HG02981 (cell line): ENCODE results near the gene TMEM128.
"Not testable (repeated sequence)": the region's sequence is repeated elsewhere in the genome, so short reads cannot be mapped to it uniquely, and the experiment has no call there.

Source experiments
- ATAC-seq: cut with Tn5 transposase; IDR thresholded peaks from one replicate; pipeline ENCODE4 v1.9.1; 2021; ENCODE audit warnings: mild to moderate bottlenecking, moderate library complexity; ENCODE audit not compliant: unreplicated experiment

The TMEM128 gene

GRCh38 chr4:4256799-4257198, 8.8 kb upstream of the TMEM128 start:
- ATAC-seq: no peak

- ATAC-seq: no peak
These were observed 6.6 kb upstream of the TMEM128 start for GRCh38 chr4:4254666-4255065.

DNA sequence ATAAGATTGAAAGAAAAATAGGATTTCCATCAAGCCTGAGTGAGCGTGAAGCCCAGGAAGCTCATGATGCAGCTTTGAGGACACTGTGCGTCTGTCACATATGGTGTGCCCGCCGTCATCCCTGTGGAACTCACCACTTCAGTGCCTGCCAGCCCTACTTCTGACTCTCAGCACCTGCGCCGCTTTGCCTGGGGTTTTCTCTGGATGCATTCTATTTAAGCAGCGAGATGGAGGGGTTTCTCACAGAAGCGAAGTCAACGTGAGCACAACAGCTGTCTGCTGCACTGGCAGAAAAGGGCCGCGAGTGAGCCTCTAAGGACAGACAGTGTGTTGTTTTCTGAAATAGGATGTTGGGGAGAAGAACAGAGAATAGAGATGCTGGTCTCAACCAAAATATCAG, 6.2 kb upstream of the TMEM128 start:
- ATAC-seq: no peak

GRCh38 chr4:4249866-4250265, 1.8 kb upstream of the TMEM128 start:
- ATAC-seq: no peak

DNA sequence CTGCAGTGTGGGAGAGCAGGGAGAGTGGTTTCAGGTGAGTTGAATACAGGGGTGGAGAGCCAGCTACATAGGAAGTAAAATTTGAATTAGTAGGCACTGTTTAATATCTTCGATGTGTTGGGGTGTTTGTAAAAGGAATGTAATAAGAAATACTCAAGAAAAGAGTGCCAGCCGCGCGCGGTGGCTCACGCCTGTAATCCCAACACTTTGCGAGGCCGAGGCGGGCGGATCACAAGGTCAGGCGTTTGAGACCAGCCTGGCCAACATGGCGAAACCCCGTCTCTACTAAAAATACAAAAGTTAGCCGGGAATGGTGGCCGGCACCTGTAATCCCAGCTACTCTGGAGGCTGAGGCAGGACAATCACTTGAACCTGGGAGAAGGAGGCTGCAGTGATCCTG, 1.3 kb upstream of the TMEM128 start:
- ATAC-seq: not testable (repeated sequence)

DNA sequence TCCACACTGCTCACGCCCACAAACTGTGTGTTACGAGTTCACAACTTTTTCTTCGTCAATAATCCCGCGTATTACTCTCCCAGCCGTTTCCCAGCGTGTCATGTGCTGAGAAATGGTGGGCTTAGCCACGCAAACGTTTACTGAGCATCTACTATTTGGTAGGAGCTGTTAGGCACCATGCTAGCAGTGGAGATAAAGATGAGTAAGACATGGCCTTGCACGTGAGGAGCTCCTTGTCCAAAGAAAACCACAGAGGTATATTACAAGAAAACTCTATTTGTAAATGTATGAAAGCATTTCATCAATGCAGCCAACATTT, 821 bp upstream of the TMEM128 start:
- ATAC-seq: no peak

DNA sequence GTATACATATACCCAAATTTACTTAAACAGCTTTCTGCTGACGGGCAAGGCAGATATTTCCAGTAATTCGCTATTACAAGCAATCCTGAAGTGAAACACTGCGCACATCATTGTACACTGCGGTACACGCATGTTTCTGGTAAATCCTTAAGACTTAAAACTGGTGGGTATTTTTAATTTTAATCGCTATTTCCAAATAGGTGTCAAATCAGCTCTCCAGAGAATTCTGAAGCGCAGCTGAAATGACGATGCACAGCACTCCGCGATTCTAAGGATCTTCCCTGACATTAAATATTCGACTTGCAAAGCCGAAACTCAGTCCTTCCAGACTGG, 361 bp downstream of the TMEM128 start:
- ATAC-seq: no peak

GRCh38 chr4:4245172-4245571, 2.9 kb downstream of the TMEM128 start:
- ATAC-seq: no peak

DNA sequence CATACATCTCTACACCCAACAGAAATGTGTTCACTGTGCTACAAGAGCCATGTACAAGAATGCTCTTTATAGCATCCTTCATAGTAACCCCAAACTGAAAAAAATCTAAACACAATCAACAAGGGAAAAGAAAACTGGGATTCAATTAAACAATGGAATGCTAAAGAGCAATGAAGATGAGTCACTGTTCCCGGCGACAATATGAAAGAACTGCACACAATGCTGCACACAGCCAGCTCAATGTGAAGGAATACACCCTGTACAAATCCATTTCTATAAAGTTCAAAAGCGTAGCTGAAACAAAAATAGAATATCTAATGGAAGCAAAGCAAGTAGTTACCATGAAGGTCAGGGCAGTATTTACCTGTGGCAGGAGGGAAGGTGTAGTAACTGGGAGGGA, 8.5 kb downstream of the TMEM128 start:
- not testable (repeated sequence) for ATAC-seq

GRCh38 chr4:4233610-4234009, 14.4 kb downstream of the TMEM128 start:
- ATAC-seq: no peak

GRCh38 chr4:4228356-4228668, 19.7 kb downstream of the TMEM128 start:
- no peak for ATAC-seq

GRCh38 chr4:4227510-4228355, 20.3 kb downstream of the TMEM128 start:
- ATAC-seq: no peak

DNA sequence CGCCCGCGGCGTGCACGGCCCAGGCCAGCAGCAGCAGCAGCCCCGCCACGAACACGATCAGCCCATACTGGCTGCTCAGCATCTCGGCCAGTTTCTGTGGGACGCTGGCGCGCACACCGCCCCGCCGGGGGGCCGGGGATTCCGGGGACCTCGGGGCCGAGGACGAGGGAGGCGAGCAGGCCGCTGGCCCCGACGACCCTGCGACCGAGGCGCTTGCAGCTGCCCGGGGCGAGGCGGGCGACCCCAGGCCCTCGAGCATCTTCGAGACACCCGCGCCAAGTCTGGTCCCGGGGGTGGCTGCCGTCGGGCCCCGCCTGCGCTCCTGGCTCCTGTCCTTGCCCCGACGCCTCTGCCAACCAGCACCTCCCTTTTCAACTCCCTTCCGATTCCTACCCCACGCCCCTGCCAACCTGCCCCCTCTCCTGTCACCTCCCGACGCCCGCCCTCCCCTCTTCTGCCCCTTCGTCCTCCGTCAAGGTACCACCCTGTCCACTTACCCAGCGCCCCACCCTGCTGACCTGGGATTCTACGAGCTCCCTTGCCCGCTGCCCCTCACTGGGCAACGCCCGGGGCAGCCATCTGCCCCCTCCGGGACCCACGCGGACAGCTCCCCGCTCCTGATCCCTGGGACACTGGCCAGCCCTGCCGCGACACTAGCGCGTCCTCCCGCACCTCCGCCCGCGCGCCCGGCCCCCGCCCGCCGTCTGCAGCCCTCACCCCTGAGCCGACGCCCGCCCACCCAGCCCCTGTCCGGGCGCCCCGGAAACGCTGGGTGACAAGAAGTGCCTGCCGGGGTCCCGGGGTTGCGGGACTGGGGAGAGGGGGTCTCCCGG, 21.2 kb downstream of the TMEM128 start, which contains the start of gene OTOP1:
OTOP1 (minus strand) TSS at position 324 of the 833 bp plus-strand sequence; CDS start at position 259, 65 bp downstream.
- ATAC-seq: no peak

- ATAC-seq: no peak
These were observed 22.0 kb downstream of the TMEM128 start for GRCh38 chr4:4225915-4226605.

DNA sequence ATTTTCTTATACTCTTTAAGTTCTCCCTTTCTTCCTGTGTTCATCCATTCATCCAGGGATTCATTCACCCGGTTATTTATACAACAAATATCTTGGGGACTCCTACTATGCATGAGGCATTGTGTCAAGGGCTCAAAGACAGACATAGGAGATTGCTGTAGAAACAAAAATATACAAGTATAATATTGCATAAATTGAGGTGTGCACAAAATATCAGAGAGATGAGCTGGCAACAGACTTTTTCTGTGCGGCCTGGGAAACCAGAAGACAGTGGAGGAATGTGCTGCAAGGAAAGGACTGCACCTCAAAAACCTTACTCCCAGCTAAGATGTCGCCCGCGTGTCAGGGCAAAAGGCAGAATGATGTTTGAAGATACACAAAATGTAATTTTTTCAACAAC, 30.9 kb downstream of the TMEM128 start:
- ATAC-seq: no peak

GRCh38 chr4:4216648-4217047, 31.4 kb downstream of the TMEM128 start:
- no peak for ATAC-seq

- not testable (repeated sequence) for ATAC-seq
These were observed 34.3 kb downstream of the TMEM128 start for GRCh38 chr4:4213674-4214073.

DNA sequence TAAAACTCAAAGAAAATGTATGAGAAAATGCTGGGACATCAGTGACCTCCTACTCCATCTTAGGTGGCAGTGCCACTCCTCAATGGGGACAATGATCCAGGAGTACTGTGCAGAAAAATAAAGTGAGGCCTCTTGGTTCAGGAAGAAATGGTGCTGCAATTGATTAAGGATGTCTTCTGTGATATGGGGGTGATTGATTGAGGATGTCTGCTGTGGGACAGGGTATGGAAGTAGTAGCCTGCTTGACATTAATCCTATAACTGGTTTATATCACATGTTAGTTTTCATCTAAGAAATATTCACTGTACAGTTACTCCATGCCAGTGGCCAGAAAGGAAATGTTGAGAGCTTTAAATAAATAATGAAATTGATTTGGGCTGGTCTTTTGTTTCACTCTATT, 41.8 kb downstream of the TMEM128 start:
- no peak for ATAC-seq

DNA sequence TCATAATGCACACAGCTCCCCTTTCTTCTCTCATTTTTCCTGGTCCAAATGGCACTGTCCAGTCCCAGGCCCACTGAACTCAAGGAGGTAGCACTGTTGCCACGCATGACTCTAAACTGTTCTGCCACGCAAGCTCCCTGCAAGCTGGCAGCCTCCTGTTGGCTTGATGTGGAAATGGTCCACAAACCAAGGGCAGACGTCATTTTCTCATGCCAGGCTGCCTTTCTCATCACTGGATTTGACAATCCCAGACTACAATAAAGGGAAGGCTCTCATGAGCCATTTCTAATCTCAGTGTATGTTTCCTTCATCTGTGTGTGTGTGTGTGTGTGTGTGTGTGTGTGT, 43.6 kb downstream of the TMEM128 start:
- ATAC-seq: no peak

GRCh38 chr4:4203688-4204400, 44.2 kb downstream of the TMEM128 start:
- ATAC-seq: no peak

DNA sequence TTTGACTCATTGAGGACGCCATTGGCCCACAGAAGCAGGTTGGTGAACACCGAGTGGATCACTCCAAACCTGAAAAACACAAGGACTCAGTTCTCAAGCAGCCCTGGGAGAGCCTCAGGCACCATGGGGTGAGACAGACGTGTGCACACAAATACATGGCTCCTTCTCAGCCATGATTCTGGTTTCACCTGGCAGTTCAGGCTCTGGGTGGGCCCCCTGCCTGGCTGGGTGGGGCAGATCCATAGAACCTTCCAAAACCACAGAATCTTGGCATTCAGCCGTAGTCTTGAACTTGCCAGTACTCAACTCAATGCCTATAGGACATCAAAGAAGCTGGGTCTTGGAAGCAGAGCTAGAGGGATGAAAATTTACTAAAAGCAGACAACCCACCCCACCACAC, 45.5 kb downstream of the TMEM128 start:
- ATAC-seq: no peak
